GM10248 (cell line): ENCODE measurements around the gene NEGR1.

Experiments
- CTCF ChIA-PET: fragments of 300-600 bp; sonication (Branson Sonifier 250); formaldehyde crosslinking; extraction: SDS; loops from one replicate; lab custom pipeline; 2021; ENCODE audit warnings: antibody characterized with exemption; lab: Yijun Ruan, JAX
- POLR2A ChIA-PET: fragments of 350-650 bp; sonication (Branson Sonifier 250); formaldehyde crosslinking; extraction: SDS; loops from one replicate; lab custom pipeline; 2020; ENCODE audit warnings: antibody characterized with exemption; lab: Yijun Ruan, JAX
- DNase-seq: peaks from one replicate; pipeline ENCODE4 v3.0.0; 2012; ENCODE audit errors: extremely low spot score
- TF ChIP-seq, protein P1 (sequence below): IDR thresholded peaks from 2 replicates; pipeline ENCODE4 v1.5.1; 2012; ENCODE audit warnings: mild to moderate bottlenecking, low read depth; ENCODE audit errors: extremely low read depth, missing control alignments, control extremely low read depth

Gene NEGR1

DNA sequence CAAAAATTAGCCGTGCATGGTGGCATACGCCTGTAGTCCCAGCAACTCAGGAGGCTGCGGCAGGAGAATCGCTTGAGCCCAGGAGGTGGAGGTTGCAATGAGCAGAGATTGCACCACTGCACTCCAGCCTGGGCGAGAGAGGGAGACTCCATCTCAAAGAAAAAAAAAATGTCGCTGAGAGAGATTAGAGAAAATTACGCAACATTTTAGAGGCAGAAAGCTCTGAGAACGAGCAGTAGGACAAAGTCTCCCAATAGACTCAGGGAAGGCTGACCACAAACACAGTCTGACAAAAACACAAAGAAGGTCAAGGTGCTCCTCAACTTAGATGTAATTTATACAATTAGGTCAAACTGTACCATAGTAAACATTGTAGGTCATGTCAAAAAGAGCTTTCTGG lies 833.9 kb downstream of the NEGR1 start:
- ChIA-PET POLR2A (no interaction called here), CTCF (no interaction called here)
- TF ChIP-seq, protein P1, sequence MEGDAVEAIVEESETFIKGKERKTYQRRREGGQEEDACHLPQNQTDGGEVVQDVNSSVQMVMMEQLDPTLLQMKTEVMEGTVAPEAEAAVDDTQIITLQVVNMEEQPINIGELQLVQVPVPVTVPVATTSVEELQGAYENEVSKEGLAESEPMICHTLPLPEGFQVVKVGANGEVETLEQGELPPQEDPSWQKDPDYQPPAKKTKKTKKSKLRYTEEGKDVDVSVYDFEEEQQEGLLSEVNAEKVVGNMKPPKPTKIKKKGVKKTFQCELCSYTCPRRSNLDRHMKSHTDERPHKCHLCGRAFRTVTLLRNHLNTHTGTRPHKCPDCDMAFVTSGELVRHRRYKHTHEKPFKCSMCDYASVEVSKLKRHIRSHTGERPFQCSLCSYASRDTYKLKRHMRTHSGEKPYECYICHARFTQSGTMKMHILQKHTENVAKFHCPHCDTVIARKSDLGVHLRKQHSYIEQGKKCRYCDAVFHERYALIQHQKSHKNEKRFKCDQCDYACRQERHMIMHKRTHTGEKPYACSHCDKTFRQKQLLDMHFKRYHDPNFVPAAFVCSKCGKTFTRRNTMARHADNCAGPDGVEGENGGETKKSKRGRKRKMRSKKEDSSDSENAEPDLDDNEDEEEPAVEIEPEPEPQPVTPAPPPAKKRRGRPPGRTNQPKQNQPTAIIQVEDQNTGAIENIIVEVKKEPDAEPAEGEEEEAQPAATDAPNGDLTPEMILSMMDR, result no peak
- no peak for DNase-seq

DNA sequence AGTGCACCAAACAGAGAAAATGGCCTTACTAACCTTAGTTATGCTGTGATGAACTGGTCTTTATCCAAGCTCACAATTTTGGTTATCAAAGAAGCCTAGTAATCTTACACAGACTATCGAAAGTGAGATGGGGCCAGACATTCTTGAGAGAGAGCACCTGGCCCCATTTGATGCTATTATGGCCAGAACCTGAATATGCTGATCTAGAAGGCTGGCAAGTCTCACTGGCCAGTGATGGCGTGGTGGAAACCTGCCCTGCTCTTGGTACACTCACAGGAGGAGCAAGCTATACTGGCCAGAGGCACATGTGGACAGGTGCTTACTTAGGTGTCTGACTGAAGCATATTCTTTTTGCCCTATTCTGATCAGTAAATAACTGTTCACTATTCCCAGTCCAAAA lies 843.7 kb downstream of the NEGR1 start:
- ChIA-PET CTCF (no interaction called here), POLR2A (no interaction called here)
- TF ChIP-seq, protein P1, result no peak
- DNase-seq, result no peak

DNA sequence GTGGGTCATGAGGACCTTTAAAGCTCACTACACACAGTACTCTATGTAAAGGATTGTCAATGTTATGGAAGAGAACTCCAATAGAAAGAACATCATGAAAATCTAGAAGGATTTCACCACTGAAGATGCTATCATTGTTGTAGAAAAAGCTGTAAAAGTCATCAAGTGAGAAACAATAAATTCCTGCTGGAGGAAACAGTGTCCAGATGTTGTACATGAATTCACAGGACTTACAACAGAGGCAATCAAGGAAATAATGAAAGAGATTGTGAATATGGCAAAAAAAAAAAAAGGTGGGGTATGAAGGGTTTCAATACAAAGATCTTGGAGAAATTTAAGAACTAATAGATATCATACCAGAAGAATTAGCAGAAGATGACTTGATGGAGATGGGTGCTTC lies 846.4 kb downstream of the NEGR1 start:
- TF ChIP-seq, protein P1, result no peak
- ChIA-PET CTCF (no interaction called here), POLR2A (no interaction called here)
- no peak for DNase-seq

DNA sequence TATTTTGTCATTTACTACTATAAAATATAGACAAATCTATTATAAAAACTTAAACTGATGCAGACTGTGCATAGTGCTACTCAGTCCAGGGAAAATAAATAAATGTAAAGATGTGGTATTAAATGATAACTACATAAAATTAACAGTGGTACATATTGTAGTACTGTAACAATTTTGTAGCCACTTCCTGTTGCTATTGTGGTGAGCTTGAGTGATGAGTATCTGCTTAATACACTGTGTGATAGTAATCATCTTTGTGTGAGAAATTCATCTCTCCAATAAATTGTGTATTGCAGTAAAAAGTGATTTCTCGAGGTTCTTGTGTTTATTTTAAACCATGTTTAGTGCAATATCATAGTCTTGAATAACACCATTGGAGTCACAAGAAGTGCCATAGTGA lies 848.1 kb downstream of the NEGR1 start:
- CTCF ChIA-PET, result no interaction called here

DNA sequence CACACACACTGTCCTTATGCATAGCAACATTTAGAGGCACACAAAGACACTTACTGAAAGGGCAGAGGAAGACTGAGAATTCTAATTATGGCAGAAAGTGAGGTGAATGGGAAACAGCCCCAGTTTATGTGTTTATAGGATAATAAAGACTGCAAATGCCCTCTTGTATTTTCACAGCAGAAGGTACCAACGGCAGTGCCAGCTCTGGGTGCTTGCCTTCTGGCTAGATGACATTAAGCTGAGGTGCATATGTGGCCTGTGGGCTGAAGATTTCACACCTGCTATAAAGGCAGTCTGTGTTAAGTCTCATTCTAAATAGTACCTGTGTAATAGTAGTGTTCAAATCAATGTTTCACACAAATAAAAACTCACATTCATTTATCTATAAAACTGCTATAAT lies 854.3 kb downstream of the NEGR1 start:
- ChIA-PET POLR2A (no interaction called here), CTCF (no interaction called here)
- TF ChIP-seq, protein P1, result no peak
- no peak for DNase-seq

More for the DNA sequence above, 848.1 kb downstream of the NEGR1 start:
- no peak for DNase-seq
- POLR2A ChIA-PET, result no interaction called here
- TF ChIP-seq, protein P1, result no peak

DNA sequence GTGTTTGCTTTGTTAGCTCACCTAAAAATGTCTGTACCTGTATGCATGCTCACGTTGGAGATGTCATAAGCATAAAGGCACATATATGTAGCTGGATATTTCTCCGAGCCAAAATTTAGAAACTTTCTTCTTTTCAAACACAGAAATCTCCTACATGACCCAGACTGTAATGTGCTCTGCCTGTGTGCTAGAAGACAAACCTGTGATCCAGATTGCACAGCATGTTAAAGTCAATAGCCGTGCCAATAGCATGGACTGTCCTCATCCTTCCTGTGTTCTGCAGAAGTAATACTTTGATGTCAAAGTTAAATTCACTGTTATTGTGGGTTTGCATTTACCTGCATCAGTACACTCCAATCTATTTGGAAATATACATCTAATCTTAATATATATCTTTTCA lies 855.3 kb downstream of the NEGR1 start:
- TF ChIP-seq, protein P1, result no peak
- POLR2A ChIA-PET, result no interaction called here
- no peak for DNase-seq
- CTCF ChIA-PET, result interaction anchor here (0.7 kb wide), 1 partner anchor 24 kb away, joined by 3 read pairs; no protein-coding TSS in a partner anchor

DNA sequence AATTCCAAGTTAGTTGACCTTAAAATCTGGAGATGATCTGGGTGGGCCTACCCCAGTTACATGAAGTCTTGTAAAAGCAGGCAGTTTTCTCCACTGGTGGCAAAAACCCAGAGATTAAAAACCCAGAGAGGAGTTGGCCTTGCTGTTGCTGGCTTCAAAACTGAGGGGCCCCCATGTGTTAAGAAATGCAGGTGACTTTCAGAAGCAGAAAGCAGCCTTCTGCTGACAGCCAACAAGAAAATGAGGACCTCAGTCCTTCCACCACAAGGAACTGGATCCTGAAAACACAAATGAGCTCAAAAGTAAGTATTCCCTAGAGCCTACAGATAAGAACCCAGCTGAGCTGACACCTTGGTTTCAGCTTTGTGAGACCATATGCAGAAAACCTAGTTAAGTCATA lies 857.8 kb downstream of the NEGR1 start:
- no peak for DNase-seq
- ChIA-PET CTCF (interaction anchor here (1.2 kb wide), 1 partner anchor 8 kb away, joined by 3 read pairs; no protein-coding TSS in a partner anchor), POLR2A (no interaction called here)
- TF ChIP-seq, protein P1, result no peak
